SK-N-SH treated with all-trans-retinoic acid at 6 μM for 48 hours (cell line): ENCODE results near the gene FEM1A.
A peak's percentile ranks its signal among the peaks of the same experiment; 100 is the strongest.
"Not testable (repeated sequence)": the region's sequence is repeated elsewhere in the genome, so short reads cannot be mapped to it uniquely, and the experiment has no call there.

ENCODE experiments used
- ATAC-seq: fragments of 200-7000 bp; cut with Tn5 transposase; 3 replicates; pipeline ENCODE4 v1.9.1; 2020; ENCODE audit warnings: mild to moderate bottlenecking, moderate library complexity
- BACH2 ChIP-seq: fragments of 250-450 bp; sonication (Bioruptor Pico); IDR thresholded peaks from 2 replicates; pipeline ENCODE4 v1.9.0; 2021; ENCODE audit warnings: mild to moderate bottlenecking, borderline replicate concordance
- CSDC2 ChIP-seq: fragments of 250-450 bp; sonication (Bioruptor Pico); IDR thresholded peaks from 2 replicates; pipeline ENCODE4 v1.5.0; 2020; ENCODE audit warnings: mild to moderate bottlenecking, moderate library complexity
- ESRRG ChIP-seq: fragments of 250-450 bp; sonication (Bioruptor Pico); IDR thresholded peaks from 2 replicates; pipeline ENCODE4 v1.6.1; 2021; ENCODE audit warnings: mild to moderate bottlenecking
- GLIS3 ChIP-seq: fragments of 250-450 bp; sonication (Bioruptor Pico); IDR thresholded peaks from 2 replicates; pipeline ENCODE4 v1.5.0; 2020; ENCODE audit warnings: mild to moderate bottlenecking, moderate library complexity
- ISL1 ChIP-seq: fragments of 250-450 bp; sonication (Bioruptor Pico); IDR thresholded peaks from 2 replicates; pipeline ENCODE4 v2.1.2; 2022; ENCODE audit warnings: mild to moderate bottlenecking, moderate library complexity
- OSR1 ChIP-seq: fragments of 250-450 bp; sonication (Bioruptor Pico); IDR thresholded peaks from 2 replicates; pipeline ENCODE4 v1.8.0; 2022; ENCODE audit warnings: moderate library complexity, mild to moderate bottlenecking, inconsistent platforms
- PATZ1 ChIP-seq: fragments of 250-450 bp; sonication (Bioruptor Pico); IDR thresholded peaks from 2 replicates; pipeline ENCODE4 v1.8.0; 2020; ENCODE audit warnings: mild to moderate bottlenecking, moderate library complexity, borderline replicate concordance
- POU6F1 ChIP-seq: fragments of 250-450 bp; sonication (Bioruptor Pico); IDR thresholded peaks from 2 replicates; pipeline ENCODE4 v1.8.0; 2021; ENCODE audit warnings: low read depth, mild to moderate bottlenecking, moderate library complexity, borderline replicate concordance
- PPARA ChIP-seq: fragments of 250-450 bp; sonication (Bioruptor Pico); IDR thresholded peaks from 2 replicates; pipeline ENCODE4 v1.5.0; 2020; ENCODE audit warnings: mild to moderate bottlenecking, borderline replicate concordance
- RARB ChIP-seq: fragments of 250-450 bp; sonication (Bioruptor Pico); IDR thresholded peaks from 2 replicates; pipeline ENCODE4 v1.8.0; 2021; ENCODE audit warnings: mild to moderate bottlenecking, moderate library complexity
- SNAI2 ChIP-seq: fragments of 250-450 bp; sonication (Bioruptor Pico); IDR thresholded peaks from 2 replicates; pipeline ENCODE4 v1.5.0; 2020; ENCODE audit warnings: mild to moderate bottlenecking, moderate library complexity
- TCF4 ChIP-seq: fragments of 250-450 bp; sonication (Bioruptor Pico); IDR thresholded peaks from 2 replicates; pipeline ENCODE4 v1.8.0; 2021; ENCODE audit warnings: mild to moderate bottlenecking, moderate library complexity, borderline replicate concordance
- TOX ChIP-seq: fragments of 250-450 bp; sonication (Bioruptor Pico); IDR thresholded peaks from 2 replicates; pipeline ENCODE4 v1.8.0; 2021; ENCODE audit warnings: mild to moderate bottlenecking, moderate library complexity, borderline replicate concordance
- ZC3H10 ChIP-seq: fragments of 250-450 bp; sonication (Bioruptor Pico); IDR thresholded peaks from 2 replicates; pipeline ENCODE4 v1.5.1; 2021; ENCODE audit warnings: mild to moderate bottlenecking, moderate library complexity
- ZFP3 ChIP-seq: fragments of 250-450 bp; sonication (Bioruptor Pico); IDR thresholded peaks from 2 replicates; pipeline ENCODE4 v1.5.0; 2020; ENCODE audit warnings: mild to moderate bottlenecking, moderate library complexity
- ZFP30 ChIP-seq: fragments of 450-650 bp; formaldehyde crosslinking; IDR thresholded peaks from 2 replicates; pipeline ENCODE4 v1.5.0; 2022; ENCODE audit warnings: mild to moderate bottlenecking, moderate library complexity
- ZNF565 ChIP-seq: fragments of 450-650 bp; formaldehyde crosslinking; conservative IDR thresholded peaks from 2 replicates; pipeline ENCODE4 v1.5.0; 2020; ENCODE audit warnings: low read depth, mild to moderate bottlenecking, moderate library complexity
- ZNF8 ChIP-seq: fragments of 450-650 bp; formaldehyde crosslinking; IDR thresholded peaks from 2 replicates; pipeline ENCODE4 v1.5.0; 2020; ENCODE audit warnings: mild to moderate bottlenecking, moderate library complexity

FEM1A gene

GRCh38 chr19:4776436-4777211 lies 14.9 kb upstream of the FEM1A start:
- ATAC-seq, result no peak
- TF ChIP-seq BACH2 (CRISPR knock-in tag) (no peak), OSR1 (CRISPR knock-in tag) (no peak), GLIS3 (CRISPR knock-in tag) (no peak), CSDC2 (CRISPR knock-in tag) (no peak), ZFP3 (CRISPR knock-in tag) (no peak), PATZ1 (CRISPR knock-in tag) (no peak), ZNF8 (no peak), SNAI2 (CRISPR knock-in tag) (no peak), ISL1 (CRISPR knock-in tag) (no peak), POU6F1 (CRISPR knock-in tag) (no peak), TOX (CRISPR knock-in tag) (no peak), ZFP30 (CRISPR knock-in tag) (no peak)

- ATAC-seq, result not testable (repeated sequence)
Measured at GRCh38 chr19:4778124-4778523, 13.4 kb upstream of the FEM1A start.

GRCh38 chr19:4780860-4781259 lies 10.7 kb upstream of the FEM1A start:
- no peak for ATAC-seq

GRCh38 chr19:4781801-4782200 lies 9.7 kb upstream of the FEM1A start:
- ATAC-seq, result no peak
- TF ChIP-seq RARB (CRISPR knock-in tag), result no peak
- TF ChIP-seq ISL1 (CRISPR knock-in tag), result no peak
- no peak for TF ChIP-seq TOX (CRISPR knock-in tag)
- no peak for TF ChIP-seq ZFP30 (CRISPR knock-in tag)
- TF ChIP-seq GLIS3 (CRISPR knock-in tag), result no peak
- TF ChIP-seq ZC3H10 (CRISPR knock-in tag), result no peak
- no peak for TF ChIP-seq PPARA (CRISPR knock-in tag)
- TF ChIP-seq POU6F1 (CRISPR knock-in tag), result no peak
- no peak for TF ChIP-seq ESRRG
- no peak for TF ChIP-seq BACH2 (CRISPR knock-in tag)
- no peak for TF ChIP-seq PATZ1 (CRISPR knock-in tag)
- no peak for TF ChIP-seq TCF4 (CRISPR knock-in tag)
- TF ChIP-seq OSR1 (CRISPR knock-in tag), result no peak

More at GRCh38 chr19:4780860-4781259, 10.7 kb upstream of the FEM1A start:
- TF ChIP-seq ISL1 (CRISPR knock-in tag) (no peak), ZNF565 (peak; percentile 93)

GRCh38 chr19:4786412-4787016 lies 5.0 kb upstream of the FEM1A start:
- ATAC-seq, result not testable (repeated sequence)

- ATAC-seq, result peak; percentile 1; the same call in 2 of the 3 replicates
Measured at GRCh38 chr19:4792019-4792865, 708 bp downstream of the FEM1A start.

GRCh38 chr19:4792866-4793195 lies 1.3 kb downstream of the FEM1A start:
- not testable (repeated sequence) for ATAC-seq

- ATAC-seq, result not testable (repeated sequence)
Measured at GRCh38 chr19:4793278-4793677, 1.7 kb downstream of the FEM1A start.
